T47D (cell line): ENCODE data around the gene HIVEP3.
A peak's percentile ranks its signal among the peaks of the same experiment; 100 is the strongest.

ENCODE experiments used
- DNase-seq, 2 experiments: peaks; one replicate each; pipeline versions ENCODE4 v3.0.0 to v3.0.0-alpha.2; 2011 to 2012; ENCODE audit warnings: low read depth in 1 of 2, low spot score in 1 of 2
- JUND ChIP-seq: IDR thresholded peaks from 2 replicates; pipeline ENCODE4 v1.6.1; 2012; ENCODE audit warnings: low read depth
- in situ Hi-C: cut with HindIII; loops from 2 replicates; pipeline ENCODE4 v1.10.0; 2016; ENCODE audit warnings: low sequenced_read_pairs, low pct_unique_long_range_greater_than_20kb

The HIVEP3 gene

GRCh38 chr1:41884256-41885230, 34.2 kb downstream of the HIVEP3 start:
- in situ Hi-C loops = no loop called here
- DNase-seq = no peak
- no peak for TF ChIP-seq JUND

DNA sequence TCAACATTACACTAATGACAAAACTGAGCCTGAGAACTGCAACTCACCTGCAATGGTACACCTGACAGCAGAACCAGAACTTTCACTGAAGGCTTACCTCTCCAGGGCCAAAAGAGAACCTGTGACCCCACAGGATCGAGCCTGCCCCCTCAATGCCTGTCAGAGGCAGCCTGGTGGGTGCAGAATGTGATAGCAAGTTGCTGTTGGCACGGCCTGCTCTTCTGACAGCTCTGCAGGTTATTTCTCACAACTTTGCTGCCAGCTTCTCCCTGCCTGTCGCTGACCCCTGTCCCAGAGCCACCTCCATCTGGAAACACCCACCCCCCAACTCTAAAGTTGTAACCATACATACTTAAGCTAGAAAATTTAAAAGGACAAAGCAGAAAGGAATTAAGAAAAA, 35.2 kb downstream of the HIVEP3 start:
- no peak for DNase-seq
- in situ Hi-C loops = no loop called here
- TF ChIP-seq JUND = no peak

- no peak for TF ChIP-seq JUND
- in situ Hi-C loops = no loop called here
- no peak for DNase-seq
Measured at GRCh38 chr1:41882486-41882885, 36.2 kb downstream of the HIVEP3 start.

DNA sequence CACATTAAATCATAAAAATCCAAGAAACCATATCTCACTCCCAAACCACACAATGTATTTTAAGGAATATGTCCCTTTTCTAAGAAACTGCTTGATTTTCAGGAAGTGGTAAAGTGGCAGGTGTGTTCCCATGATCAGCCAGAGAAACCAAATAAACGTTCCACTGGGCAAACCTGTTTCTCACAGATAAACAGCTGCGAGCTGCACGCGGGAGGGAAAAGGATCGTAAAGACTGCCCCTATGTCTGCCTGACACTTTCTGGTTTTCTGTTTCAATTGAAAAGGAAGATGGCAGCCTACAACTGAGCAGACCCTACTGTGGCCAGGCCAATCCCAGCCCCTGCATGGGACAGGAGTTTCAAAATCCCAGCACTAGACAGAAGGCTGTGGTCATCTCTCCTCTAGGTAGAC, 36.6 kb downstream of the HIVEP3 start:
- in situ Hi-C loops = no loop called here
- TF ChIP-seq JUND = no peak
- DNase-seq = peak in 1 of 2 experiments; percentile 78

DNA sequence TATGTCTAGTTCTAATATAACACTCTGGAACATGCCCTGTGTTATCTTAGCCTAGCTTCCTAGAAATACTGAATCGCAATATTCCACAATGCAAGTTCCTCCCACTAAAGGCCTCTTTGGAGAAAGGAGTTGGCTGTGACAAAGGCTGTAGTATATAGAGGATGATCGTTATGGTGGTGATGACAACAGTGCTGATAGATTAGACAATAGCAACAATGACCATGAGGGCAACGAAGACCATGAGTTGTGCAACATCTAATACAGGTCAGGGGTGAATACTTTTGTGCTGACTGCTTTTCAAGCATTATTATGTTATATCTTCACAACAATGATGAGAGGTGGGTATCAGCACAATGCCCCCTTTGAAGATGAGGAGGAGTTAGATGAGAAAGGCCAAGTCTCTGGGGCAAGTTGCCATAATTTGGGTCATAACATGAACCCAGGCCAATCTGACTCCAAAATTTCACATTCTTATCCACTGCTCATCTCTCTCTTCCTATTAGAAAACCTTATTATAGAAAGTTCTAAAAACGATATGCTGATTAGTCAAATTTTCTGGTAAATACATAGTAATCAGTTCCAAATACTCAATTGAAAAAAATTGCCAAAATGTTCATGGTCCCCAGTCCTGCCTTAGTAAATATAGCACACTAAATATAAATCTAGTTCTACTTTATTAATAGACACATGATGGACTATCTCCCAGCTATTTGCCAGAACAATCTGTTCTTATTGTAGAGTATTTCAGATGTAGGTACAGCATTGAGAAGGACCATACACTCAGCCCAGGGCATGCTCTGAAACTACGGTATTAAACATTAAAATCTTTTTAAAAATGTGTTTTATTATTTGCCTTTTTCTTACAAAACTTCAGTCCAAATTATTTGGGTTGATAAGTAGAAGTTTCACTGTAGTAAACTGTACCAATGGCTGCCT, 37.5 kb downstream of the HIVEP3 start:
- no peak for DNase-seq
- in situ Hi-C loops = no loop called here
- no peak for TF ChIP-seq JUND

GRCh38 chr1:41880261-41880660, 38.5 kb downstream of the HIVEP3 start:
- peak in 1 of 2 experiments; percentile 57 for DNase-seq
- TF ChIP-seq JUND = no peak
- in situ Hi-C loops = no loop called here

DNA sequence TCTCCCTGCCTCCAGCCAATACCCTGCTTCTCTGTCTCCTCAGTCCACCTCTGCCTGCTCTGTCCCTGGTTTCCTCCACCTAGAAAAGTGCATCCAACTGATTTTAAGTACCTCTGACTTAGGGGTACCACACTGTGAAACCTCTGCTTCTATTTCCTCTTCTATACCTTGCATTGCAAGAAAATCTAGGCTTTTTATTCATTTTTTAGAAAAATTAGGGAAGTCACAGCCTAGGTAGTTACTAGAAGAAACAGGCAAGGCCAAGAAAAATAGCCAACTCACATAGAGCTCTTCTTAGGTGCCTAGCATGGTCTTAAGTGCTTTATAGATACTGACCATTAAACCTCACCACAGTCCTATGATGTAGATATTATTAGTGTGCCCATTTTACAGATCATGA, 39.1 kb downstream of the HIVEP3 start:
- TF ChIP-seq JUND = no peak
- DNase-seq = no peak
- in situ Hi-C loops = no loop called here

DNA sequence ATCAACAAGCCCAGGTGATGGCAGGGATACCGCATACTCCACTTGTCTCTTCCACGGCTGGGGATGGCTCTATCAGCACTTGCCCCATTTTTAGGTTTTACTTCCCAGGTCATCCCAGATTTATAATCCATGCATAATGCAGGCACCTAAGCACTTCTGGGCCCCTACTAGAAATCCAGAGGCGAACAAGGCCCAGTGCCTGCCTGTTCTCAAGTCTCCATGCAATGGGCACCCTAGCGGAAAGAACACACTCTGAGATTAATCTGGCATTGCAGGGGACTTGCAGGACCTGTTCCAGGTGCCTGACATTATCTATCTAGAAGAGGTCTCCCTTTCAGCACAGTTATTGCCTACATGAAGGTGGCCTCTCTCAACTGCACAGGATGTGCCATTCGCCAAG, 39.8 kb downstream of the HIVEP3 start:
- no peak for DNase-seq
- TF ChIP-seq JUND = no peak
- in situ Hi-C loops = no loop called here

- peak in 1 of 2 experiments; percentile 83 for DNase-seq
- in situ Hi-C loops = no loop called here
- no peak for TF ChIP-seq JUND
Measured at GRCh38 chr1:41878495-41878894, 40.2 kb downstream of the HIVEP3 start.

- no peak for TF ChIP-seq JUND
- in situ Hi-C loops = no loop called here
- no peak for DNase-seq
Measured at GRCh38 chr1:41876576-41877445, 41.9 kb downstream of the HIVEP3 start.

- TF ChIP-seq JUND = no peak
- in situ Hi-C loops = no loop called here
- DNase-seq = no peak
Measured at GRCh38 chr1:41875487-41875886, 43.2 kb downstream of the HIVEP3 start.

DNA sequence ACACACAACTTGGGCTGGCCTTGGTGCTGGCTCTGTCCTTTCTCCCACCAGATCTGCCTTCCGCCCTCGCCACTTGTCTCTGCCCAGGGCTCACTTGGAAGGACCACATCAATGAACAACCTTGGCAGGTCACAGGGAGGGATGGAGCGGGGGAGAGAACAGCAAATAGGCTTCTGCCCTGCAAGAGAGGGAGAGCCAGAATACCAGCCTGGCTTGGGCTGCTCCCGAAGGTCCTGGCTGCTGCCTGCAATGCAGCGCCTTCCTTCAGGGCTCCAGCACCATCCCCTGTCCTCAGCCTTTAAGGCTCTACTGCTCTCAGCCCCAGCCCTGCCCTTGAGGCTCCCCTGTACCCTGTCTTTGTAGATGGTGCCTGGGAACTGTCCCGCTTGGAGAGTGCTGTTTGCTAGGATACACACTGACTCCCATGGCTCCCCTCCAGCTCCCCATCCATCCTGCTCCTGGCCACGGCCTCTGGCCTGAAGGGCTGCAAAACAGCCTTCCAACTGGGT, 43.8 kb downstream of the HIVEP3 start:
- DNase-seq = no peak
- in situ Hi-C loops = no loop called here
- no peak for TF ChIP-seq JUND
